Calu3 (cell line): ENCODE results near the gene ST8SIA4. TPM values are rescaled to one million over a fixed set of nuclear protein-coding genes. Genes with fewer than 3 reads are reported as not detected.

Source experiments
- BruUV-seq: library from RNA; stranded (reverse); fragments of 400-500 nt; replicated peaks from 2 replicates; lab custom pipeline; 2021; lab: Mats Ljungman, UMichigan
- CTCF ChIA-PET: fragments of 300-600 bp; sonication (Branson Sonifier 250); formaldehyde crosslinking; loops from one replicate; lab custom pipeline; 2022; ENCODE audit warnings: antibody characterized with exemption; lab: Charles Lee
- DNase-seq: peaks from one replicate; pipeline ENCODE4 v3.0.0; 2022
- H3K27ac Mint-ChIP-seq: one replicate; pipeline ENCODE4 v1.8.0; 2022; ENCODE audit warnings: mixed read lengths; ENCODE audit not compliant: unreplicated experiment
- H3K27me3 Mint-ChIP-seq: one replicate; pipeline ENCODE4 v1.8.0; 2022; ENCODE audit warnings: mixed read lengths; ENCODE audit not compliant: unreplicated experiment
- H3K36me3 Mint-ChIP-seq: one replicate; pipeline ENCODE4 v1.8.0; 2022; ENCODE audit warnings: mild to moderate bottlenecking, moderate library complexity, mixed read lengths; ENCODE audit not compliant: insufficient read depth, unreplicated experiment
- H3K4me1 Mint-ChIP-seq: one replicate; pipeline ENCODE4 v1.8.0; 2022; ENCODE audit warnings: mild to moderate bottlenecking, low read depth, mixed read lengths; ENCODE audit not compliant: unreplicated experiment
- H3K4me3 Mint-ChIP-seq: one replicate; pipeline ENCODE4 v1.8.0; 2022; ENCODE audit warnings: mild to moderate bottlenecking, low read depth, moderate library complexity, mixed read lengths; ENCODE audit not compliant: unreplicated experiment
- H3K9me3 Mint-ChIP-seq: one replicate; pipeline ENCODE4 v1.8.0; 2022; ENCODE audit warnings: low read depth, mixed read lengths; ENCODE audit not compliant: unreplicated experiment
- intact Hi-C: fragments of 100-400 bp; cut with micrococcal nuclease; formaldehyde crosslinking; loops from one replicate; pipeline ENCODE4 v1.10.0; 2022; ENCODE audit not compliant: unreplicated experiment
- total RNA-seq: library from RNA; stranded (reverse); gene quantifications from 2 replicates; pipeline ENCODE4 v1.2.3, GENCODE V29; 2022
- TF ChIP-seq, protein P1 (sequence below): fragments of 200-600 bp; IDR thresholded peaks from one replicate; pipeline ENCODE4 v1.8.0; 2022; ENCODE audit warnings: antibody characterized with exemption; ENCODE audit not compliant: unreplicated experiment

ST8SIA4 gene
- total RNA-seq, 1 experiment from 2014 or later = not detected

DNA sequence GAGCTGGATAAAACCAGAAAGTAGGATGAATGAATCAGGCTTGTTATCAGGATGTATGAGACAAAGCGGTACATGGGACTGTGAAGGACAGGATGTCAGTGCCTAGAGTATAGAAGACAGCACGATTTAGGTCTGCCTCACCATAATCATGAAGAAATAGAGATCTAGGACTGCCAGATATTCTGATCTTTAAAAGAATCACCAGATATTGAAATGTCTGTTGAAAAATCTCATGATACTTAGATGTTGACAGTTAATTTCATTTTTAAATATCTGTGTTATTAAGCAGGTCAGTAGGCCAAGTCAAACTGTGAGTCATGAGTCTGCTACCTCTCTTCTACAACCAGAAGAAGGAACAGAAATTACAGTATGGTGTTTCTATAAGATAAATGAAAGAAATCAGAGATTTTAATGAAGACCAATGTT is 65.0 kb downstream of the ST8SIA4 start:
- CTCF ChIA-PET = no interaction called here
- intact Hi-C loops = no loop called here

DNA sequence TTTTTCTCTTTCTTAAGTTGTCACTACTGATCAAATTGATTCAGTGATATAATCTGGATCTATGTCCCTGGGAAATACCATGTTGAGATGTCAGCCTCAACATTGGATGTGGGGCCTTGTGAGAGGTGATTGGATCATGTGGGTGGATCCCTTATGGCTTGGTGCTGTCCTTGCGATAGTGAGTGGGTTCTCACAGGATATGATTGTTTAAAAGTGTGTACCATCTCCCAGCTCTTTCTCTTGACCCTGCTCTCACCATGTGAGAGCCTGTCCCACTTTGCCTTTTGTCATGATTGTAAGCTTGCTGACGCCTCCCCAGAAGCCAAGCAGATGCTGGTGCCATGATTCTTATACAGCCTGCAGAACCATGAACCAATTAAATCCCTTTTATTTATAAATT is 68.6 kb downstream of the ST8SIA4 start:
- intact Hi-C loops = no loop called here
- no peak overlapping the region for H3K4me3 Mint-ChIP-seq

More for the DNA sequence above, 65.0 kb downstream of the ST8SIA4 start:
- BruUV-seq = no TSS peak
- H3K27ac Mint-ChIP-seq = no peak overlapping the region
- H3K27me3 Mint-ChIP-seq = no peaks in the 10 kb centered on the region
- peaks cover 25% of the 10 kb centered on the region for H3K4me1 Mint-ChIP-seq
- TF ChIP-seq, protein P1, sequence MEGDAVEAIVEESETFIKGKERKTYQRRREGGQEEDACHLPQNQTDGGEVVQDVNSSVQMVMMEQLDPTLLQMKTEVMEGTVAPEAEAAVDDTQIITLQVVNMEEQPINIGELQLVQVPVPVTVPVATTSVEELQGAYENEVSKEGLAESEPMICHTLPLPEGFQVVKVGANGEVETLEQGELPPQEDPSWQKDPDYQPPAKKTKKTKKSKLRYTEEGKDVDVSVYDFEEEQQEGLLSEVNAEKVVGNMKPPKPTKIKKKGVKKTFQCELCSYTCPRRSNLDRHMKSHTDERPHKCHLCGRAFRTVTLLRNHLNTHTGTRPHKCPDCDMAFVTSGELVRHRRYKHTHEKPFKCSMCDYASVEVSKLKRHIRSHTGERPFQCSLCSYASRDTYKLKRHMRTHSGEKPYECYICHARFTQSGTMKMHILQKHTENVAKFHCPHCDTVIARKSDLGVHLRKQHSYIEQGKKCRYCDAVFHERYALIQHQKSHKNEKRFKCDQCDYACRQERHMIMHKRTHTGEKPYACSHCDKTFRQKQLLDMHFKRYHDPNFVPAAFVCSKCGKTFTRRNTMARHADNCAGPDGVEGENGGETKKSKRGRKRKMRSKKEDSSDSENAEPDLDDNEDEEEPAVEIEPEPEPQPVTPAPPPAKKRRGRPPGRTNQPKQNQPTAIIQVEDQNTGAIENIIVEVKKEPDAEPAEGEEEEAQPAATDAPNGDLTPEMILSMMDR = no peak
- no peak for DNase-seq
- H3K9me3 Mint-ChIP-seq = no peaks in the 10 kb centered on the region
- H3K36me3 Mint-ChIP-seq = no peaks in the 10 kb centered on the region
- H3K4me3 Mint-ChIP-seq = no peak overlapping the region

DNA sequence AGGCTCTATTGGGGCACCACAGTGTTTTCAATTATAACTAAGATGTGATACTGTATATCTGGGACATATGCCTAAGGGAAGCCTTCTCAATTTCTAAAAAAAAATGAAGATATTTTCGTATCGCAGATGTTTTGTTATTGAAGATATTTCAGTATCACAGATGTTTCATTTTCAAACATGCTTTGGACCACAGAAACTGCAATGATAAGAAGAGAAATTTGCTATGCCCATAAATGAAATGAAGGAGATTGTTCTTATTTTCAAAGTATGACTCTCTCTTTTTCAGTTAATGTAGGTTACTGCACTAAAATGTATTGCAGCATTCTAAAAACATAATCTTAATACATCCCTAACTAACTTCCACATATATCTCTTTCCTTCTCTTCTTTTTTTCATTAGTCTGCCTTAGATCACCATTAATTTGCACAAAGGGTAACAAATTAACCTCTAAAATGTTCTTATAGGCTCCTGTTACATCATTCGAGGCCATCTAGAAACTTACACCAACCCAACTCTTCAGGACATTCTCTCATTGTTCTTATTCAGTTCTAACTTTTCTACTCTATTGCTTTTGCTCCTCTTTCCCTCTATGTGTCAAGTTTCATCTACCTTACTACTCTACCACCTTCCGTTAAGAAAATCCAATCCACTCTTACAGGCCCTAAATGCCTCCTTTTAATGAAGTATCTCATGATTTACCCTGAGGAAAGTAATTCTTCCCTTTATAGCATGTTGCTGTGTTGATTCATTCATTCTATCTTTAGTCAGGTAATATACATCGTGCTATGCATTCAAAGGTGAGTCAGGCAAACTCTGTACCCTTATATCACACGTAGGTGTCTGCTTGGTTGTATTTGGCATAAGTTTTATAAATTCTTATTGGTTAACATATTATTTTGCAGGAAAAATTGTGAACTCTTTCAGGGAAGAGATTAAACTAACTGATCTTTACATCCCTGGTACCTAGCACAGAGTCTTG is 70.5 kb downstream of the ST8SIA4 start:
- DNase-seq = no peak

More for the DNA sequence above, 68.6 kb downstream of the ST8SIA4 start:
- no TSS peak for BruUV-seq
- Mint-ChIP-seq H3K36me3 (no peaks in the 10 kb centered on the region), H3K27ac (no peak overlapping the region), H3K9me3 (no peaks in the 10 kb centered on the region), H3K4me1 (peaks cover 8% of the 10 kb centered on the region), H3K27me3 (no peaks in the 10 kb centered on the region)
- TF ChIP-seq, protein P1 = no peak
- DNase-seq = no peak
- CTCF ChIA-PET = no interaction called here

GRCh38 chr5:100828898-100829356 is 74.2 kb downstream of the ST8SIA4 start:
- Mint-ChIP-seq H3K27me3 (no peaks in the 10 kb centered on the region), H3K4me3 (no peak overlapping the region), H3K36me3 (no peaks in the 10 kb centered on the region), H3K27ac (no peak overlapping the region), H3K9me3 (no peaks in the 10 kb centered on the region), H3K4me1 (no peaks in the 10 kb centered on the region)
- intact Hi-C loops = no loop called here
- TF ChIP-seq, protein P1 = no peak
- no peak for DNase-seq
- no TSS peak for BruUV-seq
- CTCF ChIA-PET = no interaction called here

More for the DNA sequence above, 70.5 kb downstream of the ST8SIA4 start:
- TF ChIP-seq, protein P1 = no peak
- no peak overlapping the region for H3K4me3 Mint-ChIP-seq
- no peaks in the 10 kb centered on the region for H3K36me3 Mint-ChIP-seq
- BruUV-seq = no TSS peak
- no peaks in the 10 kb centered on the region for H3K9me3 Mint-ChIP-seq
- CTCF ChIA-PET = no interaction called here
- no peak overlapping the region for H3K27ac Mint-ChIP-seq
- peaks cover under 1% of the 10 kb centered on the region for H3K4me1 Mint-ChIP-seq
- intact Hi-C loops = no loop called here
- H3K27me3 Mint-ChIP-seq = no peaks in the 10 kb centered on the region
